NCI-H2196 (cell line): ENCODE results near the gene OR5T2.
"Not testable (repeated sequence)": the region's sequence is repeated elsewhere in the genome, so short reads cannot be mapped to it uniquely, and the experiment has no call there.

Source experiments
- DNase-seq: peaks from one replicate; lab custom pipeline; 2025; ENCODE audit not compliant: unreplicated experiment; lab: John Stamatoyannopoulos, UW

OR5T2 gene

GRCh38 chr11:56234155-56234554, at the start of gene OR5T2:
OR5T2 (minus strand) TSS chr11:56234255; CDS start chr11:56233062, 1,193 bp downstream.
- no peak for DNase-seq

- no peak for DNase-seq
These were observed 39.8 kb upstream of the OR5T2 start, which contains the start of gene OR5T1 for GRCh38 chr11:56273854-56274253. OR5T1 (plus strand) TSS chr11:56274154; CDS start chr11:56275639, 1,485 bp downstream.

- DNase-seq: no peak
These were observed 37.0 kb upstream of the OR5T2 start for GRCh38 chr11:56271092-56271491.

- no peak for DNase-seq
These were observed 17.9 kb upstream of the OR5T2 start, which contains the start of gene OR5T3 for GRCh38 chr11:56251954-56252353. OR5T3 (plus strand) TSS chr11:56252254; CDS start chr11:56252254, 0 bp downstream.

- DNase-seq: not testable (repeated sequence)
These were observed 14.3 kb downstream of the OR5T2 start for GRCh38 chr11:56219735-56220134.

GRCh38 chr11:56214537-56214936, 19.5 kb downstream of the OR5T2 start:
- DNase-seq: no peak

- DNase-seq: no peak
These were observed 26.3 kb downstream of the OR5T2 start for GRCh38 chr11:56207790-56208189.

- no peak for DNase-seq
These were observed 36.7 kb downstream of the OR5T2 start for GRCh38 chr11:56197367-56197766.

GRCh38 chr11:56196705-56197104, 37.4 kb downstream of the OR5T2 start:
- no peak for DNase-seq

- DNase-seq: no peak
These were observed 45.5 kb downstream of the OR5T2 start for GRCh38 chr11:56188602-56189001.

- DNase-seq: no peak
These were observed 50.6 kb downstream of the OR5T2 start for GRCh38 chr11:56183459-56183858.
